Pancreas (tissue), 10 donors: ENCODE measurements around the gene HSPA4L. TPM values are rescaled to one million over a fixed set of nuclear protein-coding genes. Genes with fewer than 3 reads are reported as not detected.

Experiments used
- ATAC-seq, 4 donors: fragments of 200-7000 bp; cut with Tn5 transposase; one replicate each; pipeline versions ENCODE4 v1.8.0 to v1.9.1; 2020; ENCODE audit warnings: mild to moderate bottlenecking in 4 of 4, moderate library complexity in 4 of 4
- DNase-seq, 6 donors: peaks; one replicate each; pipeline ENCODE4 v3.0.0-alpha.2; 2020
- FAIRE-seq: peaks from 2 replicates; lab custom pipeline; 2012; peaks lifted over from hg19 to GRCh38; lab: Jason Lieb, UNC
- H3K27ac ChIP-seq, 4 donors: fragments of 200-600 bp; sonication (generic); 1 replicate in 3 of 4; 2 replicates in 1 of 4; pipeline versions ENCODE4 v1.5.0 to v1.8.0; 2020
- H3K27me3 ChIP-seq, 4 donors: fragments of 200-600 bp; one replicate each; pipeline ENCODE4 v1.8.0; 2021
- H3K36me3 ChIP-seq, 3 donors: fragments of 200-600 bp; sonication (generic) in 1 of 3; one replicate each; pipeline versions ENCODE4 v1.5.0 to v1.8.0; 2020 to 2021
- H3K4me1 ChIP-seq, 3 donors: fragments of 200-600 bp; one replicate each; pipeline ENCODE4 v1.8.0; 2021
- H3K4me3 ChIP-seq, 4 donors: fragments of 200-600 bp; sonication (generic) in 2 of 4; one replicate each; pipeline versions ENCODE4 v1.5.0 to v1.8.0; 2020 to 2021
- H3K9me3 ChIP-seq, 4 donors: fragments of 200-600 bp; one replicate each; pipeline ENCODE4 v1.8.0; 2021
- CTCF ChIP-seq, 4 donors: fragments of 200-600 bp; sonication (generic) in 3 of 4; IDR thresholded peaks; one replicate each; pipeline versions ENCODE4 v1.5.0 to v1.8.0; 2021; ENCODE audit warnings: antibody characterized with exemption in 4 of 4
- WGBS, 2 donors: extraction: QIAGEN DNeasy Blood & Tissue Kit; methylation state at CpG; one replicate each; pipeline ENCODE4 v1.1.7; 2013; 5-methylcytosine and 5-hydroxymethylcytosine counted together
- intact Hi-C, 3 donors: fragments of 100-400 bp; cut with DNase I; formaldehyde crosslinking; loops; one replicate each; pipeline versions ENCODE4 v1.11.1 to v1.14.2; 2022
- polyA plus RNA-seq, 2 donors: library from polyadenylated mRNA; stranded (reverse); fragments of 200-250 nt; gene quantifications; one replicate each; pipeline ENCODE4 v1.2.3, GENCODE V29; 2013
- total RNA-seq, 6 donors: library from RNA; stranded (reverse); fragmentation: NEBNext Ultra II Directional in 4 of 6; extraction: Animal tissue kit (Norgen Biotek cat#: 25700) in 4 of 6; gene quantifications; one replicate each; pipeline versions ENCODE4 v1.2.1 to v1.2.4, GENCODE V29; 2021 to 2023
- donor health status: healthy with polysubstance abuse.
- donor health status: DM: no; HTN: no; CAD: no; lungs with moderate emphysema.
- donor health status: DM: no; HTN: no; CAD: no.
- donor health status: control.
- donor health status: control.
- donor health status: Bipolar disorder and iron deficiency.
- donor health status: DM: yes; HTN: yes; CAD: no.
- donor health status: DM: no; HTN: no; CAD: no.
- donor health status: DM: no; HTN: no; CAD: no.
- donor health status: DM: yes; HTN: yes; CAD: no.

The HSPA4L gene
- total and polyA plus RNA-seq, 8 donors = 1.2 to 7.1 (median 5.4) TPM

- no peak for TF ChIP-seq CTCF (IDR thresholded peaks at IDR 0.05)
- intact Hi-C loops = no loop called here
- no peaks in the 10 kb centered on the region for H3K27me3 ChIP-seq
- H3K4me1 ChIP-seq = no peaks in the 10 kb centered on the region
- H3K9me3 ChIP-seq = no peaks in the 10 kb centered on the region
- no peak overlapping the region for H3K27ac ChIP-seq
- no peak overlapping the region for H3K4me3 ChIP-seq
- DNase-seq = no peak
- no peak for FAIRE-seq
- H3K36me3 ChIP-seq = no peaks in the 10 kb centered on the region
- ATAC-seq = no peak
Observed at GRCh38 chr4:127856196-127856812, 74.2 kb downstream of the HSPA4L start.

DNA sequence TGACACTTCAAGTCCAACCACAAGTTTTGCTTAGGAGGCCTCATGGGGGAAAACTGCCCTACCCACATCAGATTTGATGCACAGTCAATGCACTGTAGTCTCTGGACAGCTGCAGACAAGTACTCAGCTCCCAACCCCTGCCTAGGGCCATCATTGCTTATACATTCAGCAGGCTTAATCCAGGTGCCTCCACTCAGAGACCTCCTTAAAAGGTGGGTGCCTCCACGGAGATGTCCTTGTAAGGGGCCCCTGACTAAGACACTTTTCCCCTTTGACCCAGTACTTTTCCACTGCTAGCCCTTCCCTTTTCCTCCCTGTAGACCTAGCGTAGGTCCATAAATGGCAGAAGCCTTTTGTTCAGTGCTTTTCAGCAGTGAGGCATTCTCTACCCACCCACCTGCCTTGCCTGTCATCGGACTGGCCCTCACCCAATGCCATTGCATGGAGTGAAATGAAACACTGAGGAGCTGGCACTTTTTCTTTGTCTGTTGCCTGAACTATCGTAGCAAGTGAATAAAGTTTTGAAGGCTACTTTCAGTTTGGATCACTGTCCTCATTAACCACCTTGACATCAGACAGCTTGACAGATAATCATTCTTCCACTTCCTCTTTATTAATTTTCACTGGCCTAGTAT is 74.8 kb downstream of the HSPA4L start:
- peak overlapping the region in 1 of 4 donors; percentile 8 for H3K27ac ChIP-seq
- no peak overlapping the region for H3K4me3 ChIP-seq
- 75 to 81% methylated on average over 4 of the region's 4 CpGs for WGBS, 2 donors
- H3K9me3 ChIP-seq = no peaks in the 10 kb centered on the region
- H3K36me3 ChIP-seq = no peaks in the 10 kb centered on the region
- no peaks in the 10 kb centered on the region for H3K4me1 ChIP-seq
- no peak for TF ChIP-seq CTCF (IDR thresholded peaks at IDR 0.05)
- intact Hi-C loops = no loop called here
- H3K27me3 ChIP-seq = no peaks in the 10 kb centered on the region
- ATAC-seq (peak in 2 of 4 donors; percentile 16 to 17), FAIRE-seq (no peak), DNase-seq (no peak)

- Histone ChIP-seq H3K9me3 (no peaks in the 10 kb centered on the region), H3K4me3 (no peak overlapping the region), H3K27me3 (no peaks in the 10 kb centered on the region), H3K4me1 (no peaks in the 10 kb centered on the region), H3K36me3 (no peaks in the 10 kb centered on the region), H3K27ac (no peak overlapping the region)
- no peak for TF ChIP-seq CTCF (IDR thresholded peaks at IDR 0.05)
- DNase-seq (no peak), ATAC-seq (no peak), FAIRE-seq (no peak)
- intact Hi-C loops = no loop called here
- 71 to 79% methylated on average over 1 of the region's 1 CpG for WGBS, 2 donors
Observed at GRCh38 chr4:127857641-127858040, 75.5 kb downstream of the HSPA4L start.

DNA sequence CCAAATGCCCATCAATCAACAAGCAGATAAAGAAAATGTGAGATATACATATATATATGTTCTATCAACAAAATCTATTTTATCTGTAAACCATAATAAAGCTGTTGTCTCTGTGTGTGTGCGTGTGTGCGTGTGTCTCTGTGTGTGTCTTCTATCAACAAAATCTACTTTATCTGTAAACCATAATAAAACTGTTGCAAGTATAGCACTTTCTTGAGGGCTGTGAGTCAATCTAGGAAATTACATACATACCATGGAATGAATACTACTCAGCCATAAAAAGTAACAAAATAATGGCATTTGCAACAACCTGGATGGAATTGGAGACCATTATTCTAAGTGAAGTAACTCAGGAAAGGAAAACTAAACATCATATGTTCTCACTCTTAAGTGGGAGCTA is 86.1 kb downstream of the HSPA4L start:
- Histone ChIP-seq H3K4me3 (no peak overlapping the region), H3K9me3 (no peaks in the 10 kb centered on the region), H3K36me3 (no peaks in the 10 kb centered on the region), H3K27ac (no peak overlapping the region), H3K27me3 (no peaks in the 10 kb centered on the region), H3K4me1 (no peaks in the 10 kb centered on the region)
- 93 to 96% methylated on average over 2 of the region's 2 CpGs for WGBS, 2 donors
- ATAC-seq = no peak
- DNase-seq = no peak
- FAIRE-seq = no peak
- intact Hi-C loops = no loop called here
- TF ChIP-seq CTCF (IDR thresholded peaks at IDR 0.05) = no peak

DNA sequence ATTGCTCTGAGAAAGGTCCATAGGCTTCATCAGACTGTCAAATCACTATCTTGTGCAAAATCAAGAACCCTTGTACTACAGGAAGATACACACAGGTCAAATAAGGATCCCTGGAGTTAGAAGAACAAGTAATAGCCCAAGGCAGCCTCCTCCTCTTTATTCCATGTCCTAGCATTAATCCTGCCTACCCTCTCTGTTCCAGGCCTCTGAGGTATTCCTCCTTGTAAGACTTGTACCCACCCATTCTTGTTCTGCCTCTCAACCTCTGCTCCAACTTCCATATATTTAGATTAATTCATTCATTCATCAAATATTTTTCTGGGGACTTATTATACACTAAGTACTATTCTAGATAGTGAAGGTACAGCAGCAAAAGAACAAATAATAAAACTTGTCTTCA is 88.2 kb downstream of the HSPA4L start:
- TF ChIP-seq CTCF (IDR thresholded peaks at IDR 0.05) = no peak
- Histone ChIP-seq H3K9me3 (no peaks in the 10 kb centered on the region), H3K27me3 (no peaks in the 10 kb centered on the region), H3K27ac (no peak overlapping the region), H3K4me1 (no peaks in the 10 kb centered on the region), H3K36me3 (no peaks in the 10 kb centered on the region), H3K4me3 (no peak overlapping the region)
- DNase-seq (no peak), ATAC-seq (no peak), FAIRE-seq (no peak)
- intact Hi-C loops = no loop called here
